ENCODE data around the gene MUL1. TPM values are rescaled to one million over a fixed set of nuclear protein-coding genes. Genes with fewer than 3 reads are reported as not detected.

The MUL1 gene
- total and polyA plus RNA-seq, 2 of the 4 experiments (the other 2 are of a cell fraction), result 20.7 to 21.1 TPM

GRCh38 chr1:20449735-20450311, 58.1 kb downstream of the MUL1 start:
- Histone ChIP-seq H2AFZ (replicated peaks; ENCODE audit: low read length, poor library complexity) (no peak overlapping the region), H2BK20ac (ENCODE audit: low read depth, low read length) (no peak overlapping the region), H2BK5ac (ENCODE audit: low read depth, low read length, poor library complexity, severe bottlenecking) (no peak overlapping the region), H3K27ac (ENCODE audit: insufficient read depth, low read length) (no peak overlapping the region), H3K79me1 (ENCODE audit: low read depth in 1 of 2, low read length in 2 of 2) (no peaks in the 10 kb centered on the region), H3K9me3 (ENCODE audit: control insufficient read depth, insufficient read depth, low read length) (no peaks in the 10 kb centered on the region), H3K56ac (ENCODE audit: extremely low read depth, insufficient read depth, low read length) (no peak overlapping the region), H3K4me3 (ENCODE audit: insufficient read depth, low read depth, low read length) (no peak overlapping the region), H4K20me1 (ENCODE audit: insufficient read depth, low read length) (no peaks in the 10 kb centered on the region), H3K14ac (replicated peaks; ENCODE audit: low read depth, low read length) (no peak overlapping the region), H3K4me1 (ENCODE audit: control insufficient read depth, insufficient read depth, low read length) (no peaks in the 10 kb centered on the region), H3K36me3 (ENCODE audit: control insufficient read depth, insufficient read depth, low read length) (no peaks in the 10 kb centered on the region), H2AK9ac (replicated peaks; ENCODE audit: low read depth, low read length, poor library complexity) (no peak overlapping the region), H3K23ac (ENCODE audit: low read depth, low read length) (no peak overlapping the region), H3K4ac (ENCODE audit: low read depth, low read length) (no peak overlapping the region), H3K27me3 (ENCODE audit: control insufficient read depth, insufficient read depth, low read length) (peaks cover 14% of the 10 kb centered on the region), H2BK15ac (ENCODE audit: low read depth, low read length) (no peak overlapping the region), H3K18ac (ENCODE audit: low read depth, low read length) (no peak overlapping the region), H2AK5ac (ENCODE audit: low read depth, low read length) (no peak overlapping the region), H3K9ac (ENCODE audit: low read depth, low read length) (no peak overlapping the region), H2BK120ac (ENCODE audit: low read depth, low read length) (no peak overlapping the region), H4K8ac (ENCODE audit: low read depth in 2 of 2, low read length in 2 of 2) (no peak overlapping the region), H4K91ac (ENCODE audit: insufficient read depth, low read depth, low read length) (no peak overlapping the region), H4K5ac (ENCODE audit: low read depth, low read length) (no peak overlapping the region), H3K4me2 (ENCODE audit: low read depth, low read length) (no peak overlapping the region), H3K9me1 (ENCODE audit: insufficient read depth, low read length) (peaks cover 10% of the 10 kb centered on the region; the same call in 1 of the 2 replicates)
- TF ChIP-seq MAFK (IDR thresholded peaks at IDR 0.05; ENCODE audit: low read depth, low read length) (peak; percentile 11; the same call in 1 of the 2 replicates), RAD21 (IDR thresholded peaks at IDR 0.05; ENCODE audit: low read length) (no peak), MAZ (IDR thresholded peaks at IDR 0.05; ENCODE audit: borderline replicate concordance, low read depth, low read length) (no peak), SMC3 (IDR thresholded peaks at IDR 0.05; ENCODE audit: low read depth, low read length) (no peak), FOS (IDR thresholded peaks at IDR 0.05; ENCODE audit: low read depth, low read length) (no peak), NFE2L2 (IDR thresholded peaks at IDR 0.05; ENCODE audit: low read depth, low read length) (peak; percentile 42; the same call in 1 of the 2 replicates), CTCF (conservative IDR thresholded peaks at IDR 0.05; ENCODE audit: low read depth, low read length) (no peak)
- DNase-seq, result peak; percentile 72
- ChIA-PET CTCF (interaction anchor here (0.6 kb wide), 1 partner anchor 19 kb away, joined by 3 read pairs; no protein-coding TSS in a partner anchor), POLR2A (ENCODE audit: unreplicated experiment) (no interaction called here)
- ATAC-seq (ENCODE audit: low read depth), result peak; percentile 37; the same call in 1 of the 2 replicates
- intact Hi-C loops (cut with micrococcal nuclease), result no loop called here
- in situ Hi-C loops (cut with MboI; ENCODE audit: low sequenced_read_pairs), result no loop called here
- BruUV-seq (replicated peaks), result no TSS peak
- dilution Hi-C loops (cut with HindIII; ENCODE audit: low sequenced_read_pairs, unreplicated experiment), result no loop called here
- no CpG with 5 or more reads among the region's 4 CpGs for WGBS, 2 experiments (ENCODE audit: extremely low coverage in 2 of 2, insufficient read length in 1 of 2)

Other genes with a start within 250 kb of the MUL1 start
- gene VWA5B1, start 217.3 kb downstream of the MUL1 start, total RNA-seq (2012; rRNA removed), result not detected in 2 replicates
- not detected in 2 replicates for gene VWA5B1, start 217.3 kb downstream of the MUL1 start, polyA plus RNA-seq (2012; rRNA removed)
- 10.2 and 28.9 TPM in 2 replicates for gene CAMK2N1, start 21.9 kb downstream of the MUL1 start, total RNA-seq (2012; rRNA removed)
- 44.4 and 46.8 TPM in 2 replicates for gene CAMK2N1, start 21.9 kb downstream of the MUL1 start, polyA plus RNA-seq (2012; rRNA removed)
- not detected in 2 replicates for gene FAM43B, start 44.4 kb upstream of the MUL1 start, total RNA-seq (2012; rRNA removed)
- 0.05 and 0.09 TPM in 2 replicates for gene FAM43B, start 44.4 kb upstream of the MUL1 start, polyA plus RNA-seq (2012; rRNA removed)
- 0.90 and 1.4 TPM in 2 replicates for gene CDA, start 80.9 kb upstream of the MUL1 start, total RNA-seq (2012; rRNA removed)
- 9.4 and 10.7 TPM in 2 replicates for gene CDA, start 80.9 kb upstream of the MUL1 start, polyA plus RNA-seq (2012; rRNA removed)
- gene PINK1, start 125.3 kb upstream of the MUL1 start, total RNA-seq (2012; rRNA removed), result 52.9 and 55.3 TPM in 2 replicates
- 55.2 and 57.8 TPM in 2 replicates for gene PINK1, start 125.3 kb upstream of the MUL1 start, polyA plus RNA-seq (2012; rRNA removed)
- 155 and 179 TPM in 2 replicates for gene DDOST, start 153.2 kb upstream of the MUL1 start, total RNA-seq (2012; rRNA removed)
- gene DDOST, start 153.2 kb upstream of the MUL1 start, polyA plus RNA-seq (2012; rRNA removed), result 414 and 477 TPM in 2 replicates
- 4.5 and 4.7 TPM in 2 replicates for gene KIF17, start 209.9 kb upstream of the MUL1 start, total RNA-seq (2012; rRNA removed)
- 5.7 and 6.5 TPM in 2 replicates for gene KIF17, start 209.9 kb upstream of the MUL1 start, polyA plus RNA-seq (2012; rRNA removed)
- gene SH2D5, start 224.6 kb upstream of the MUL1 start, total RNA-seq (2012; rRNA removed), result 6.7 and 7.2 TPM in 2 replicates
- gene SH2D5, start 224.6 kb upstream of the MUL1 start, polyA plus RNA-seq (2012; rRNA removed), result 13.5 and 14.4 TPM in 2 replicates

Measured in IMR-90 (cell line).